Adrenal gland (tissue), 12 donors: Measurements from ENCODE around the gene PCDH9. TPM values are rescaled to one million over a fixed set of nuclear protein-coding genes. Genes with fewer than 3 reads are reported as not detected.

Experiments
- DNase-seq, 7 donors: peaks; one replicate each; pipeline ENCODE4 v3.0.0-alpha.2; 2019 to 2020
- H3K27ac ChIP-seq, 5 donors: fragments of 200-600 bp; sonication (generic) in 4 of 5; 1 replicate in 3 of 5; 2 replicates in 2 of 5; pipeline versions ENCODE4 v1.5.1 to v1.8.0; 2016 to 2020; ENCODE audit warnings: mild to moderate bottlenecking in 1 of 5
- H3K27me3 ChIP-seq: fragments of 200-600 bp; 2 replicates; pipeline ENCODE4 v1.8.0; 2021
- H3K36me3 ChIP-seq, 2 donors: fragments of 200-600 bp; replicated peaks in 1 of 2; 1 replicate in 1 of 2; 2 replicates in 1 of 2; pipeline versions ENCODE4 v1.5.1 to v1.8.0; 2018 to 2022
- H3K4me1 ChIP-seq, 2 donors: fragments of 200-600 bp; replicated peaks in 1 of 2; 1 replicate in 1 of 2; 2 replicates in 1 of 2; pipeline versions ENCODE4 v1.5.1 to v1.8.0; 2018 to 2021
- H3K4me3 ChIP-seq, 4 donors: fragments of 200-600 bp; sonication (generic) in 3 of 4; one replicate each; pipeline ENCODE4 v1.5.1; 2016 to 2018
- H3K9me3 ChIP-seq, 3 donors: fragments of 200-600 bp; sonication (generic) in 1 of 3; replicated peaks in 1 of 3; 1 replicate in 2 of 3; 2 replicates in 1 of 3; pipeline versions ENCODE4 v1.5.1 to v1.8.0; 2016 to 2021
- POLR2A ChIP-seq, 2 donors: fragments of 450-650 bp; IDR thresholded peaks; one replicate each; pipeline ENCODE4 v1.6.1; 2017; ENCODE audit warnings: antibody characterized with exemption in 2 of 2, mild to moderate bottlenecking in 2 of 2, moderate library complexity in 1 of 2
- WGBS, 4 donors: extraction: QIAGEN DNeasy Blood & Tissue Kit in 2 of 4; methylation state at CpG; one replicate each; pipeline versions ENCODE4 v1.1.5 to v1.1.7; 2013 to 2017; 5-methylcytosine and 5-hydroxymethylcytosine counted together
- intact Hi-C, 2 donors: fragments of 100-400 bp; cut with DNase I; formaldehyde crosslinking; loops; one replicate each; pipeline versions ENCODE4 v1.14.1 to v1.15.0; 2022 to 2023
- polyA plus RNA-seq, 3 donors: library from polyadenylated mRNA; stranded (reverse); fragments of 200-250 nt in 2 of 3; fragments of 350-450 nt in 1 of 3; fragmentation: Illumina TruSeq in 1 of 3; extraction: RNeasy Lipid Tissue Mini Kit (QIAGEN cat#74804) in 1 of 3; gene quantifications; one replicate each; pipeline ENCODE4 v1.2.3, GENCODE V29; 2013 to 2014
- total RNA-seq, 9 donors: library from RNA; depleted of rRNA in 4 of 9; stranded (reverse); fragments of >200 nt in 4 of 9; fragments of 120-200 nt in 1 of 9; fragmentation: NEBNext Ultra II Directional in 1 of 9; extraction: Animal tissue kit (Norgen Biotek cat#: 25700) in 1 of 9; gene quantifications; one replicate each; pipeline versions ENCODE4 v1.1.0 to v1.2.4, GENCODE V29; 2013 to 2023
- TF ChIP-seq, protein P1 (sequence below), 6 experiments: fragments of 450-650 bp in 4 of 6; fragments of 200-600 bp in 2 of 6; sonication (generic) in 1 of 6; IDR thresholded peaks; 1 replicate in 5 of 6; 2 replicates in 1 of 6; pipeline versions ENCODE4 v1.5.1 to v1.8.0; 2016 to 2021; ENCODE audit warnings: antibody characterized with exemption in 6 of 6, mild to moderate bottlenecking in 2 of 6, moderate library complexity in 1 of 6
- donor health status: healthy with polysubstance abuse.
- donor health status: Bipolar disorder and iron deficiency.
- donor health status: DM: yes; HTN: yes; CAD: no.
- donor health status: DM: no; HTN: no; CAD: no.
- donor health status: DM: no; HTN: no; CAD: no.
- donor health status: DM: yes; HTN: yes; CAD: no.

PCDH9 gene
- total and polyA plus RNA-seq, 12 donors: 0.71 to 10.9 (median 3.6) TPM

DNA sequence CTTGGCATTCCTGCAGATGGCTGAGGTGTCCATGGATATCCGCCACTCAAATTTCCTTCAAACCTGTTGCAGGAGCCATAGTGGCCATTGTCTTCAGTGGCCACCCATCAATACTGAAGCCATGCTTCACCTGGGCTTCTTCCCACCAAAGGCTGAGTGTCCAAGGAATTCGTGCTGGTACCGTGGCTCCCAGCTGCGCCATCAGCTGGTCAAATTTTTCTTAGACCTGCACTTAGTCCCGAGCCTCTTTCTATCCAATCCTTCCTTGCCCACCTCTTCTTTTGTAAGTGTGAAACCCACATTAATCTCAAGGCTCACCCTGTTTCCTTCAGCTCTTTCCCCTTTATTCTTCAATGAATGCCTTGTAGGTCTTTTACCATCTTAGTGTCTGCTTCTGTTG is 152.1 kb downstream of the PCDH9 start:
- no peak for TF ChIP-seq POLR2A (IDR thresholded peaks at IDR 0.05)
- TF ChIP-seq, protein P1, sequence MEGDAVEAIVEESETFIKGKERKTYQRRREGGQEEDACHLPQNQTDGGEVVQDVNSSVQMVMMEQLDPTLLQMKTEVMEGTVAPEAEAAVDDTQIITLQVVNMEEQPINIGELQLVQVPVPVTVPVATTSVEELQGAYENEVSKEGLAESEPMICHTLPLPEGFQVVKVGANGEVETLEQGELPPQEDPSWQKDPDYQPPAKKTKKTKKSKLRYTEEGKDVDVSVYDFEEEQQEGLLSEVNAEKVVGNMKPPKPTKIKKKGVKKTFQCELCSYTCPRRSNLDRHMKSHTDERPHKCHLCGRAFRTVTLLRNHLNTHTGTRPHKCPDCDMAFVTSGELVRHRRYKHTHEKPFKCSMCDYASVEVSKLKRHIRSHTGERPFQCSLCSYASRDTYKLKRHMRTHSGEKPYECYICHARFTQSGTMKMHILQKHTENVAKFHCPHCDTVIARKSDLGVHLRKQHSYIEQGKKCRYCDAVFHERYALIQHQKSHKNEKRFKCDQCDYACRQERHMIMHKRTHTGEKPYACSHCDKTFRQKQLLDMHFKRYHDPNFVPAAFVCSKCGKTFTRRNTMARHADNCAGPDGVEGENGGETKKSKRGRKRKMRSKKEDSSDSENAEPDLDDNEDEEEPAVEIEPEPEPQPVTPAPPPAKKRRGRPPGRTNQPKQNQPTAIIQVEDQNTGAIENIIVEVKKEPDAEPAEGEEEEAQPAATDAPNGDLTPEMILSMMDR (IDR thresholded peaks at IDR 0.05): no peak
- Histone ChIP-seq H3K27me3 (no peaks in the 10 kb centered on the region), H3K4me1 (no peaks in the 10 kb centered on the region), H3K36me3 (no peaks in the 10 kb centered on the region), H3K9me3 (no peaks in the 10 kb centered on the region), H3K27ac (no peak overlapping the region), H3K4me3 (no peak overlapping the region)
- no peak for DNase-seq
- WGBS, 4 donors: 82 to 93% (median 86%) methylated on average over 5 of the region's 5 CpGs
- intact Hi-C loops: no loop called here

DNA sequence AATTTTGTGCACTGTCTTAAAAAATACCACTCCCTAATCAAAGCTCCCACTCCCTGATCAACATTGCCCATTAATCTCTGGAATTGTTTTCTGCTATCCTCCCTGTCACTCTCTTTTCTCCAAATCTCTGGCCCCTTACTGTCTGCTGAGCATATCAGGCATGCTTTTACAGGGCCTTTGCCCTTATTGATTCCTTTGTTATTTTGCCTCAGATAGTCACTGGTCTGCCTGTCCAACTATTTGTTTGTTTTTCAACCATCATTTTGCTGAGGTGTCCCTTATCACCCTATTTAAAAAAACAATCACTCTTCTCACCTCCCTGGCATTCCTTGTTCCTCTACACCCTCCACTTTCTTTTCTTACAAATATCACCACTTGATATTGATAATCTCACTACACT is 153.0 kb downstream of the PCDH9 start:
- intact Hi-C loops: no loop called here
- H3K27me3 ChIP-seq: no peaks in the 10 kb centered on the region
- DNase-seq: no peak
- no peaks in the 10 kb centered on the region for H3K36me3 ChIP-seq
- no peak overlapping the region for H3K4me3 ChIP-seq
- no peaks in the 10 kb centered on the region for H3K9me3 ChIP-seq
- H3K27ac ChIP-seq: no peak overlapping the region
- no peaks in the 10 kb centered on the region for H3K4me1 ChIP-seq
- TF ChIP-seq, protein P1 (IDR thresholded peaks at IDR 0.05): no peak
- no peak for TF ChIP-seq POLR2A (IDR thresholded peaks at IDR 0.05)

DNA sequence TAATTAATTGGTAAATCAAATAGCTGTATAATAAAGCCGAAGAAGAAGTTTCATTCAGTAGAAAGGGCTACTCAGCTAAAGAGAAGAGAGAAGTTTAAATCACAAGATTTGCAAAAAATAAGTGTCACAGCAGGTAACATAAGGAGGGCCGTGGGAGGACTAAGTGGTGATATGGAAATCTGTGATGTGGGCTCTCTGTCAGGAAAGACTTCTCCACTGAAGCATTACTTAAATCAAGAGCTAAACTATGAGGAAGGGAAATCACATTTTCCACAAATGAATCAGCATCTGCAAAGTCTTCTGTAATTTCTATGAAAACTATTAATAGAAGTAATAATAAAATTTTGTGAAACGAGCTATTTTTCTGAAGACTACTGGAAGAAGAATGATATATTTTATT is 153.8 kb downstream of the PCDH9 start:
- no peak overlapping the region for H3K4me3 ChIP-seq
- no peaks in the 10 kb centered on the region for H3K4me1 ChIP-seq
- no peaks in the 10 kb centered on the region for H3K9me3 ChIP-seq
- 77 to 86% (median 81%) methylated on average over 3 of the region's 3 CpGs for WGBS, 4 donors
- intact Hi-C loops: no loop called here
- H3K27ac ChIP-seq: no peak overlapping the region
- TF ChIP-seq, protein P1 (IDR thresholded peaks at IDR 0.05): no peak
- TF ChIP-seq POLR2A (IDR thresholded peaks at IDR 0.05): no peak
- no peak for DNase-seq
- no peaks in the 10 kb centered on the region for H3K27me3 ChIP-seq
- H3K36me3 ChIP-seq: no peaks in the 10 kb centered on the region

DNA sequence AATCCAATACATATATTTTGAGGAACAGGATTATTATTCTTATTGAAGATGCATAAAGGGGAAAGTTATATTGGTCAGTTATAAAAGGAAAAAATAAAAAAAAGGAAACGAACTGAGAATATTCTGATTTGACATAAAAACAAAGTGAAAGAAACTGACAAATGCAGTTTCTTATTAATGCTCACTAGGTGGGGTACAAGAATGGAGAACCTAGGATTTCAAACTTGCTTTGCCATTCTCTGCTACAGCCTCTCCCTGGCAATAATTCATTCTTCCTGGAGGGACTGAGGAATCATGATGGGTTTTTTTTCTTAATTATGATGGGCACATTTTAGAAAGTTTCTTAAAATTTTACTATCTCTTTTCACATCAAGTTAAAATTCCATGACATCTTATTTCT is 154.9 kb downstream of the PCDH9 start:
- Histone ChIP-seq H3K27ac (no peak overlapping the region), H3K9me3 (no peaks in the 10 kb centered on the region), H3K4me1 (no peaks in the 10 kb centered on the region), H3K4me3 (no peak overlapping the region), H3K36me3 (no peaks in the 10 kb centered on the region), H3K27me3 (no peaks in the 10 kb centered on the region)
- TF ChIP-seq POLR2A (IDR thresholded peaks at IDR 0.05): no peak
- TF ChIP-seq, protein P1 (IDR thresholded peaks at IDR 0.05): peak in 1 of 6 experiments; percentile 37
- whole genome bisulfite sequencing, 4 donors: 11 to 32% (median 17%) methylated on average over 1 of the region's 1 CpG
- DNase-seq: no peak
- intact Hi-C loops: no loop called here
